HG02571 (cell line): ENCODE measurements around the gene CHST14.
A peak's percentile ranks its signal among the peaks of the same experiment; 100 is the strongest.
"Not testable (repeated sequence)": the region's sequence is repeated elsewhere in the genome, so short reads cannot be mapped to it uniquely, and the experiment has no call there.

ENCODE experiments used
- ATAC-seq: cut with Tn5 transposase; IDR thresholded peaks from one replicate; pipeline ENCODE4 v1.9.1; 2021; ENCODE audit warnings: mild to moderate bottlenecking, moderate library complexity; ENCODE audit not compliant: unreplicated experiment

CHST14 gene

DNA sequence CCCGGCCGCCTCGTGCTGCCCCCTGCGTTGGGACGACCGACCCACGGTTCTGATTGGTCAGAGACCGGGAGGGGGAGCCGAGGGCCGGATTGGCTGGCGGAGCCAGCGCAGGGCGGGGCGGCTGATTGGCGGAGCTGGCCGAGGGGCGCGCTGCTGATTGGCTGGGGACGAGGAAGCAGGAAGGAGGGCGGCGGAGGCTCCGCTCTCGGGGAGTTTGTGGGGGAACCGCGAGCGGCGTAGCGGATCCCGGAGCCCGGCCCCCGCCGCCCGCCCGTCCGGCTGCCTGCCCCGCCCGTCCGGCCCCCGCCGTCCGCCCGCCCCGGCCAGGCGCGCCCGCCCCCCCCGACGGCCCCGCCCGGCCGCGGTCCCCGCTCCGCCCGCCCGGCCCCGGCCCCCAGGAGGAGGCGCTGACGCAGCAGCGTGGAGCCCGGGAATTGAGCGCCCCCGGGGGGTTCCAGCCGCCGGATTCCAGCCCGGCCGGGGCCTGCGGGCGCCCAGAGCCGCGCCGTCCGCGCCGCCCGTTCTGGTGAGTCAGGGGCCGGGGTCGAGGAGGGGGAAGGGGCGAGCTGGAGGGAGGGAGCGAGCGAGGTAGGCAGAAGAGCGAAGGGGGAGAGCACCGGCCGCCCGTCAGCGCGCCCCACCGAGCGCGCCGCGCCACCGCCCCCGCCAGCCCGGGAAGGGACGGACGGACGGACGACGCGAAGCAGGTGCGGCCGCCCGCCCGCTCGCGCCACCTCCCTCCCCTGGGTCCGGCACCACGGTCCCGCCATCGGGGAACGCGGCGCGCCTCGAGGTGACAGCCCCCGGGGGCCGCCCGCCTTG lies 29.8 kb upstream of the CHST14 start, which contains the start of gene BAHD1:
Gene BAHD1, plus strand, starts transcription at position 211 of the 822 bp plus-strand sequence. CDS start 17,512 bp downstream, outside the sequence.
- ATAC-seq = peak; percentile 83

DNA sequence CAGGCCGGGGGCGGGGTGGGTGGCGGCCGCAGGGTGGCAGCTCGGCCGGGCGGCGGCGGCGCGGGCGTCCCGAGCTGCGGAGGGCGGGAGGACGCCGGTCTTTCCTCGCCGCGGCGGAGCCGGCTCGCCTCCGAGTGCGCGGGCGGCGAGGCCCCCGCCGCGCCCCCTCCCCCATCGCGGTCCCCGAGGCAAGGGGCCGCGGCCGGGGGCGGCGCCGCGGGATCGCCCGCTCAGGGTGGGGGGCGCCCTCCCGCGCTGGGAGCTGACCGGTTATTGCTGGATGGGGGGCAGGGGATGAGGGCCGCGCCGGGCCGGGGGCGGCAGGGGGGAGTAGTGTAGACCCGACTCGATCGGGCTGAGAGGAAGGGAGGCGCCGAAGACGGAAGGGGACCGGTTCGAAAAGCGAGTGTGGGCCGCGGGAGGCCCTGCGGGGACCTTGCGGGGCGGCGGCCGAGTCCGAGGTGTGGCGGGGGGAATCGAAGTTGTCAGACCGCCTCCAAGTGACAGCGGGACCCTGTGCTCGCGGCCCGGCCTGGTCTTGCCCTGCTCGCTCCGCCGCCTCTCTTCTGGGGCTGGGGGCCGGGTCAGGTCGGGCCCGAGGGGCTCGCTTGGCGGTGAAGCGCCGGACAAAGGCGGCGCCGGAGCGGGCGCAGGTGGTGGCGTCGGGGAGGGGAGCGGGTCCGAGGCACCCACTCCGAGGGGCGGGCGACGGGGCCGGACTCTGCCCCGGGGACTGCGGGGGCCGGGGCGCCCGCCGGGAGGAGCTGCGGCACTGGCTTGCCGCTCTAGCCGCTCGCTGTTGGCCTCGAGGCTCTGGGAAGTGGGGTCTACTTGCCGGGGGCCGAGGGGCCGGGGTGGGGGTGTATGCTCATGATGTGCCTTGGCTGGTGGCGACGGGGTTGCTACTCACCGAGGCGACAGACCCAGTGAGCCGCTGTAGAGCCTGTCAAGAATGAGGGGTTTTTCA lies 28.9 kb upstream of the CHST14 start:
- no peak for ATAC-seq

DNA sequence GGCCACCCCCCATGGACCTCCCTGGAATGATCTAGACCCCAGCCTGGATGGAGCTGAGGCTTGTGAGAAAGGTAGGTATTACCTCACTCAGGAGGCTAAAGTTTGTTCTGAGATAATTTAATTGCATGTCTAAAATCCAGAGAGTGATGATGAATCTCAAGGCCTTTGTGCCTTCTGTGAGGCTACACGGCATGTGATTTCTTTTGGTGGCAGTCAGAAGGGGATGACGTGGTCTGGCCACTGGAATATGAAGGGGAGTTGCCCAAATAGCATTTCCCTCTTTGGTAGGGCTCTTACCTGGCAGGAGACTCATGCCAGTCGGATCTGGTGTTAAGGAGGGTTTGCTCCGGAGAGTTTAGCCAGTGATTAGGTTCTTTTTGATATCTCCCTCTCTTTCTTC lies 27.5 kb upstream of the CHST14 start:
- ATAC-seq = no peak

DNA sequence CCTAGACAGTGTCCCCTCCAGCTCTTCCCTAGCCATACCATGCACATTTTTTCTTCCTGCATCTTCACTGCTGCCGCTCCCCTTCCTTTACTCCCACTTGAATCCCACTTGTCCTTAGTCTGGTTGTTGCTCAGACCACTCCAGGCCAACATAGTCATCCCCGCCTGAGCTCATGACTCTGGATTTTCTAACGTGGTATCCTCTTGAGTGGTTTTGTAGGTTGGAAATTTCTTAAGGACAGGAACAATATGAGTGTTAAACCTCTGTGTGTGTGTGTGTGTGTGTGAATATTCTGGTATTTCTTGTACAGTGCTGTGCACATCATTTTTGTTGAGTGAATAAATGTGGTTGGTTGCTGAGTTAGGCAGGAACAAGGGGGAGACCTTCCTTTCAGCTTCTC lies 26.9 kb upstream of the CHST14 start:
- no peak for ATAC-seq

DNA sequence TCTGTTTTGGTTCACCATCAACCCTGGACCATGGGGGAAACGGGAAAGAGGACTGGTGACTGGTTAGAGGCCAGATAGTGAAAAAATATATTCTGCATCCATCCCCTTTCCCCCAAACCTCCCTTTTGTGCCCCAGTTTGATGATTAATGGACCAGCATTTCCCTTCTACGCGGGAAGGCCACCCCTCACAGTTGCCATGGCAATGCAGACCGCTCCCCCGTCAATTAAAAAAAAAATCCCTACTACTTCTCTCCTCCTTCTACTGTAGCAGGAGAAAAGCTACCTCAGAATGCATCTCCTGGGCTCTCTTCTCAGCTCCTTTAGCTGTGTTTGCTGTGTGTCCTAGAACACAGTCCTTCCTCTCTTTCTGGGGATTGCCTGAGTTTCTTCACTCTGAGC lies 26.0 kb upstream of the CHST14 start:
- no peak for ATAC-seq

DNA sequence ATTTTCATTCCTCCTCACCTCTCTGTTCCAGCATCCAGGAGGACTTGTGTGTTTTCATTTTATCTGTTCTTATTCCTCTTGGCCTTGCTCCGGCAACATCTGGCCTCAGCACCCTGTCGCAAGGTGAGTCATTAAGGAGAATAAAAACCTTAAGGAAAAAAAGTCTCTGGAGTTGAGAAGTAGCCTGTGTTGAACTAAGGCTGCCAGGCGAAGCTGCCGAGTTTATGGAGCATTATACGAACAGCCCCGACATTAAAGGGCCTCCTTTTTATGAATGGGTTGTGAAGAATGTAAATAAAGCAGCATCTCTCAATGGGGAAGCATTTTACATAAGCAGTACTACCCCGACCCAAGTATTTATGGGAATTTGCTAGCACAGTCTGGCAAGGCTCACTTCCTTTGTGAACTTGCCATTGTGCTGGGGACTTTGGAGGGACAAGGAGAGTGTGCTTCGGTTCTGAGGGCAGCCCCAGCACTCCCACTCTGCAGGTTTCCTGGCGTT lies 25.3 kb upstream of the CHST14 start:
- no peak for ATAC-seq

DNA sequence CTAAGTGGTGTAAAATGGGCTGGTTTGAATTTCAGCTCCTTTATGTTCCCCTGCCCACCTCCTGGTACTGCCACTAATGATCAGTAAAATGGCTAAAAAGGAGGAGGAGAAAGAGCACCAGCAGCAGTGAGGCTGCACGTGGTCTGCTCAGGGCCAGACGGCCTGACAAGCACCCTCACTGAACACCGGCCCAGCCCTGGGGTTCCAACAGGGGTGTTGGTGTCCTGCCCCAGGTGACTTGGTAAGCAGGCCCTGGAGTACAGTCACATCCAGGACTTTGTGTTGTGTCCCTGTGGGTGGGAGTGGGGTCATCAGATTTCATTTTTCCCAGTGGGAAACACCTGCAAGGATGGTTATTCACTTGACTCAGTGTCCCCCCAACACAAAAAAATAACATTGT lies 24.6 kb upstream of the CHST14 start:
- no peak for ATAC-seq

DNA sequence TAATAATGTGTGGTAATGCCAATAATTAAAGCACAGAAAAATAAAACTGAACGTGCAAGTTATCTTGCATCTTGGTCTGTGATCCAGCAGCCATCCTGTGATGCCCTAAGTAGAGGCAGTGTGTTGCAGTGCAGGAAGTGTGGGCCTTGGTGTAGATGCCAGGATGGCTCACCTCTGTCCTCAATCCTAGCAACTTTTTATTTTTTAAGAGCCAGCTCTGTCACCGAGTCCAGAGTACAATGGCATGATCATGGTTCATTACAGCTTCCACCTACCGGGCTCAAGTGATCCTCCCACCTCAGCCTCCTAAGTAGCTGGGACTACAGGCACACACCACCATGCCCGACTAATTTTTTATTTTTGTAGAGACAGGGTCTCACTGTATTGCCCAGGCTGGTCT lies 22.4 kb upstream of the CHST14 start:
- no peak for ATAC-seq

DNA sequence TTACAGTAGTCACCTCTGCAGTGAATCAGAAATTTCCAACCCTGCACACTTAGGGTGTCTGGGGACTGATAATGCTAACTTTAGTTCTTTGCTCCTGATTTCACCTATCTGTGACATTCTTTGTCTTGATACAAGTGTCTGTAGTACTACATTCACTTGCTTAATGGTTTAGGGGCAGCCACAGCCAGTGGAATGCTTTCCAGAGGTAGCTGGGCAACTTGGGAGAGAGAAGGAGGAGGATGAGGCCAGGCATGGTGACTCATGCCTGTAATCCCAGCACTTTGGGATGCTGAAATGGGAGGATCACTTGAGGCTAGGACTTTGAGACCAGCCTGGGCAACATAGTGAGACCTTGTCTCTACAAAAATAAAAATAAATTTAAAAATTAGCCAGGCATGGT lies 21.5 kb upstream of the CHST14 start:
- ATAC-seq = no peak

DNA sequence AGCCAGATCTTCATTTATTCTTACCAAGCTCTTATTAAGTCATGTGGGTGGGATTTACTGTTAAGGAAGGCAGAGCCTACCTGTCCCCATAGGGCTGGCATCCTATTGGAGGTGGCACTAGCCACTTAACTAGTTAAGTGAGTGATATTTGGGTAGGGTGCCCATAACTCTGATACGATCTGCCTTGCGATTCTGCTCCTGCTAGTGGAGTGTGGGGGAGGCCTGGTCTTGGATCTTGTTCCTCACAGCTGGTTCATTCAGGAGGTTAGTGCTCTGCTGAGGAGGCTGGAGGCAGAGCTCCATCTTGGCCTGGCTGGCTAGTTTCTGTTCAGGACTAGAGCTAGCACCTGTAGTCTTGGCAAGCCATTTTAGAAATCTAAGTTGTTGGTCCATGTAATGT lies 20.7 kb upstream of the CHST14 start:
- no peak for ATAC-seq

DNA sequence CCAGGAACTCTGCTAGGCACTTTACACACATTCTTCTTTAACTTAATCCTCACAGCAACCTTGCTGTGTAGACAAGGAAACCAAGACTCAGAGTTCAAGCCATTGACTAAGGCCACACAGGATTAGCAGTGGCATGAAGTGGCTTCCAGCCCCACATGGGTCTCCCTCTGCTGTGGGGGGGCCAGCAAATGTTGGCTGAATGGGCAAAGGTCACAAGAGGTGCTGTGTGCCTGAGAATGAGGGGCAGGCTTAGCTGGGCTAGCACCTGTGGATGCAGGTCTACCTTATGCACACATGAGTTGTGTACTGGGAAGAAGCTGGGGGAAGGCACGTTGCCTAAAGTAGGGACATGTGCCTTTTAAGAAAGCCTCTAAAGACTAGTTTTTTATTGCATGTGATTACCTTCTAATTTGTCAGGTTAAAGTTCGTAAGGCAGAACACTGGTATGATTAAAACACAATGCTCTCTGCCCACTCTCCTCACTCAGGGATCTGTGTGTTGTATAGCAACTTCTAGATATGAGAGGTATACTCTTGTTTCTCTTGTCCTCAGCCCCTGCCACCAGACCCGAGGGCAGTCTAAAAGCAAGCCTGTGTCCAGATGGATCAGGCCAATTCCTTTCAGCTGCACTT lies 19.1 kb upstream of the CHST14 start:
- no peak for ATAC-seq

DNA sequence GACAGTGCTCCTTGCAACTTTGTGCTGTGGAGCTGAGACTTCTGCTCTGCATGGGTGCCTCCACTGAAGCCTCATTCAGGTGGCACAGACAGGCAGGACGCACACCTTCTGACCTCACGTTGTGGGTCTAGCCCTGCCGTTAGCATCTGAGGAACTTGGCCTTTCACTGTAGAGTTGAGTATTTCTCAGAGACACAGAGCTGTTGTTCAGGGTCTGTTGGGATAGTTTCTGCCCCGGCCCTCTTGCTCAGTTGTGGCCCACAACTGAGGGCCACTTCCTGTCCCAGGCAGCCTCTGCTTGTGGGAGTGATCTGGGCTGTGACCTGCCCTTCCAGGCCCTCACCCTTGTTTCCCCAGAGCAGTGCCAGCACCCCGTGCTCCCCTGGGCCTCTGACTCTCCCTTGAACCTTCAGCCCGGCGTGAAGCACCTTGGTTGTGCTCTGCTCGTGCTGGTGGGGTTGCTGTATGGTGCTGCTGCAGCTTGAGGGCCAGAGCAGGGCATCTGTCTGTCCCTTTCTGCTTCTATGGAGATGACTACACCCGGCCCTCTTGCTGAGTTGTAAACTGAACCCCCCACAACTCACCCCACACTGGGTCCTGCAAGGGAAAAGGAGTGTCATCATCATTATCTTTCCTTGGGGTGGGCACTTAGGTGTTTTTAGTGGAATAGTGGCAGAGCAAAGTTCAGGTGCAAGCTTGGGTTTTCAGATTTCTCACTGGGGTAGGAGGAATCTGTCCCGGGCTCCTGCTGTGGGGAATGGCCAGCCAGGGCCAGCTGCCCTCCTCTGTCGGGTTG lies 18.3 kb upstream of the CHST14 start:
- no peak for ATAC-seq

DNA sequence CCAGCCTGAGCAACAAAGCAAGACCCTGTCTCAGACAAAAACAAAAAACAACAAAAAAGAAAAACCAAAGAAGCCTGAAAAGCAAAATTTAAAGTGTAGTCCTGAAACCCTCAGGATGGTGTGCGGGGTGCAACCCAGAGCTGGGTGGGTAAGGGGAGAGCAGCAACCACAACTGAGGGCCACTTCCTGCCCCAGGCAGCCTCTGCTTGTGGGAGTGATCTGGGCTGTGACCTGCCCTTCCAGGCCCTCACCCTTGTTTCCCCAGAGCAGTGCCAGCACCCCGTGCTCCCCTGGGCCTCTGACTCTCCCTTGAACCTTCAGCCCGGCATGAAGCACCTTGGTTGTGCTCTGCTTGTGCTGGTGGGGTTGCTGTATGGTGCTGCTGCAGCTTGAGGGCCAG lies 16.8 kb upstream of the CHST14 start:
- not testable (repeated sequence) for ATAC-seq

DNA sequence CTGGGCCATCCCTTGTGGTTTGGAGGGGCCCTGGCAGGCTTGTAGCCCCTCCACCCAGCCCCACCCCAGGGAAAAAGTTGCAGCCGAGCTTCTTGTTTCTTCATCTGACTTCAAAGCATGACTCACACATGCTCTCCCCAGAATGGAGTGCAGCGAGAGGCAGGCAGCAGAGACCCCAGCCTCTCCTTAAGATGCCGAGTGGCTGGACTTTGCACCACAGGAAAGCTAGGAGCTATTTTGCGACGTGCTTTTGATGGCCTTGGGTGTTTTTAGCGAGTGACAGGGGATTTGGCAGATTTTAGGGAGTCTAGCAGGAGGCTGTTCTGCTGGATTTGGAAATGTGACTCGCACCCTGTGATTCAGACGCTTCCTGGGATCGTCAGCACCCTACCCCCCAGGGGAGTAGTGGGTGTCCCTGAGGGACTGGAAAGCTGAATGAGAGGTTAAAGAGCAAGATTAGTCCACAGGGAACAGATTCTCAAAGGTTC lies 15.8 kb upstream of the CHST14 start:
- no peak for ATAC-seq

DNA sequence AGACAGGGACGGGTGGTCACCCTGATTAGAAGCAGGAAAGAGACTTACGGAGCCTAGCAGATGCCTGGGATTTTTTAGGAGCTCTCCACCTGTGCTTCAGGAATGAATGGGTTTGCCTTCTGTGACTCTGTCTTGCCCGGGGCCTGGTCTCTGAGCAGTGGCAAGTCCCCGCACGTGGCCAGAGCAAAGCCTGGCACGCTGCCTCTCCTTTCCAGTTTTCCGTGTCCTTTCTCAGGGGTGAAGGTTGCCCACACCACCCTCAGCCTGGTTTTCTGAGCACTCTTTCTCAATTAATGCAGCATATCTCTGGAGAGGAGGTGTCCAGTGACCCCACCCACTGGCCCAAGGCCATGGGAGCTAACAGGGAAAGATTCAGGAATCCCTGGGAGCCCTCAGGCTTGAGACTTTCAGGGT lies 14.5 kb upstream of the CHST14 start:
- ATAC-seq = no peak

DNA sequence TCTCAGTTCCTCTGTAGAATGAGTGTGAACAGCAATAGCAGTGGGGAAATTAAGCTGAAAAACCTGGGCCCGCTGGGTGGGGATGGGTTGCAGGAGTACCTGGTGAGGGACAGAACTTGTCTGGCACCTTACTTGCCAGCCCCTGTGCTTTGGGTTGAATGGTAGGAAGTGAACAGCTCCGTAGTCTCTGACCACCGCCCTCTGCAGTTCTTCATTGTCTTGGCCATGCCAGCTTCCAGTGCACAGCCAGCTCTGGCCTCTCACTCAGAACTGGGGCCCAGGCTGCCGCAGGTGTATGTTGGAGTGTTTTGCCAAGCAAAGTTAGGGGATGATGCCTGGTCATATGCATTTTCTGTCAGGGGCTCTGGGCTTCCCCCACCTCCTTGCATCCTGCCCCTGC lies 14.0 kb upstream of the CHST14 start:
- no peak for ATAC-seq

DNA sequence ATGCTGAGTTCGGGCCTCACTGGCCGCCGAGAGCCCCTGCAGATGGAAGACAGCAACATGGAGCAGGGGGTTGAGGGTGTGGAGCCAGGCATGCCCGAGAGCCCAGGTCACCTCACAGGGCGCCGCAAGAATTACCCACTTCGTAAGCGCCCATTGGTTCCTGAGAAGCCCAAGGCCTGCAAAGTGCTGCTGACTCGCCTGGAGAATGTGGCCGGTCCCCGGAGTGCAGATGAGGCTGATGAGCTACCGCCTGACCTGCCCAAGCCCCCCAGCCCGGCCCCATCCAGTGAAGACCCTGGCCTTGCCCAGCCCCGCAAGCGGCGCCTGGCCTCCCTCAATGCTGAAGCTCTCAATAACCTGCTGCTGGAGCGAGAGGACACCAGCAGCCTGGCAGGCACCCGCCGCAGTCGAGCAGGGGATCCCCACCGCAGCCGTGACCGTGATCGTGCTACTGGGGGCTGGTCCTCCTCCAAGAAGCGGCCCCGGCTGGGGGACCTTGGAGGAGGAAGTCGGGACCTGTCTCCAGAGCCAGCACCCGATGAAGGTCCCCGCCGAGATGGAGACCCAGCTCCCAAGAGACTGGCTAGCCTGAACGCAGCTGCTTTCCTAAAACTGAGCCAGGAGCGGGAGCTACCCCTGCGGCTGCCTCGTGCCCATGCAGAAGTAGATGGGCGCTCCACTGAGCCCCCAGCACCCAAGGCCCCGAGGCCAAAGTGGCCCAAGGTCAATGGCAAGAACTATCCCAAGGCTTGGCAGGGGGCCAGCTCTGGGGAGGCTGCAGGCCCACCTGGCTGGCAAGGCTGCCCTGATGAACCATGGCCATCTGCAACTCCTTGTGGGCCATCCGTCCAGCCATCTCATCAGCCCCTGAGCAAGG lies 12.1 kb upstream of the CHST14 start:
- no peak for ATAC-seq

DNA sequence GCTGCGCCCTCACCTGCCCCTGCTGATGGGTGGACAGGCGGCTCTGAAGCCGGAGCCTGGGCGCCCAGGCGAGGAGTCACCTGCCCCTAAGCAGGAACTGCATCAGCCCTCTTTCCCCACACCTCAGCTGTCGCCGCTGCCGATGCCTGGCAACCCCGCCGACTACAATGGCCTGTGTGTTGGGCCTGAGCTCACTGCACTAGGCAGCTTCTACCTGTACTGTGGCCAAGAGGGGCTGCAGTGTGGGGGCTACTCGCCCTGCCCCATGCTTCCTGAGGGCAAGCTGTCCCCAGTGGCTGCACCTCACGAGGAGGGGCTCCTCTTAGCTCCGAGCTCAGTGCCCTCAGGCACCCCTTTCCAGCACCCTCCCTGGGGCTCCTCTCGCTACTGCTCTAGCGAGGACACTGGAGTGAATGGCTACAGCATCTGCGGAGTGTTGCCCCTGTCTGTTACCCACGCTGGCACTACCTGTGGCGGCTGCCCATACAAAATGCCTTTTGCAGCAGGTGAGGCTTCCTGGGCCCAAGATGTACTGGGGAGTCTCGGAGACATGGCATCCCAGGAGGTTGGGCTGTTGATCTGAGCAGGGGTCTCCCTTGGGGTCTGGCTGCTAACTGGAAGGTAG lies 11.3 kb upstream of the CHST14 start:
- ATAC-seq = no peak

DNA sequence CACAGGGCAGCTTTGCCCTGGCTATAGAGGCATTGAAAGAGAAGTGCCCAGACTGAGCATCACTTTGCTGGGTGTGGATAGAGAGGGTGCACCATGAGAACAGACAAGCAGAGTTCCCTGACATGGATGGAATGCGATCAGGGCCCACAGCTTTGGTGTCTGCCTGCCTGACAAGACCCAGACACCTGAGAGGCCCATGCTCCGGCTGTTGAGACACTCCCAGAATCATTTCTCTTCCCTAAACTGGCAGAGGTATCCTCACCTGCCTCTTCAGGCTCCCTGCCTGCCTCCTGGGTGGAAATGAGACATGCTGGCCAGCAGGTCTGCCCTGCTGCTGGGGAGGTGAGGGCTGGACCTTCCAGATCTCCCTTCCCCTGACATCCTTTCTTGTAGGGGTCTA lies 10.4 kb upstream of the CHST14 start:
- no peak for ATAC-seq
